IPS-18a (cell line): ENCODE measurements around the gene TNFAIP8L1.

Experiments
- H3K27ac ChIP-seq: one replicate; pipeline ENCODE4 v1.5.1; 2013; ENCODE audit warnings: low read length
- H3K27me3 ChIP-seq: one replicate; pipeline ENCODE4 v1.6.1; 2013; ENCODE audit warnings: mild to moderate bottlenecking, low read length; ENCODE audit not compliant: control insufficient read depth, insufficient read depth
- H3K36me3 ChIP-seq: one replicate; pipeline ENCODE4 v1.6.1; 2013; ENCODE audit warnings: low read depth, low read length; ENCODE audit not compliant: control insufficient read depth
- H3K4me1 ChIP-seq: one replicate; pipeline ENCODE4 v1.6.1; 2013; ENCODE audit warnings: low read depth, low read length; ENCODE audit not compliant: control insufficient read depth
- H3K4me3 ChIP-seq: one replicate; pipeline ENCODE4 v1.5.1; 2013; ENCODE audit warnings: low read length
- H3K9ac ChIP-seq: one replicate; pipeline ENCODE4 v1.6.1; 2013; ENCODE audit warnings: mild to moderate bottlenecking, low read length, moderate library complexity
- H3K9me3 ChIP-seq: one replicate; pipeline ENCODE4 v1.6.1; 2013; ENCODE audit warnings: low read depth, low read length; ENCODE audit not compliant: control insufficient read depth

The TNFAIP8L1 gene

DNA sequence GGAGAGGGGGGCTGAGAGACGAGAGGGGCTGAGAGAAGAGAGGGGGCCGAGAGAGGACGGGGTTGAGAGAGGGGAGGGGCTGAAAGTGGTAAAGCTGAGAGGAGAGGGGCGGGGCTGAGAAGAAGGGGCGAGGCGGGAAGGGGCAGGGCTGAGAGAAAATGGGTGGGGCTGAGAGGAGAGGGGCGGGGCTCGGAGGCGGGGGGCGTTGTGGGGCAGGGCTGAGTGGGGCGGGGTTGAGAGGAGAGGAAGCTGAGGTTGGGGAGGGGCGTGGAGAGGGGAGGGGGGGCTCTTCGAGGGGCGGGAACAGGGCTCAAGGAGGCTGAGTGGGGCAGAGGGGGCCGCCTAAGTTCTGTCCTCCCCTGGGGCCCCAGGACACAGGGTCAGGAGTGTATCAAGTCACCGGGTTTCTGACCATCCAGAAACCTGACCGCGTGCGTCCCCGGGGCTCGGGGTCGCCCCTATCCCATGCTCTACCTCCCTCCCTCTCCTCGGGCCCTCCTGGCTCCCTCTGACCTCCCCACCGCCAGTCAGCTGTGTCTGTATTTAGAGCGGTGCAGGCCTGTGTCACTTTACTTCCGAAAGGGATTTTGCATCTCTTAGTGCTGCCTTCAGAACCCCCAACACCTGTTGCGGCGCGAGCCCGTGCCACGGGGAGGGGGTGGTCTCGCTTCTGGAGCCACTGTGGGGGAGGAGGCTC is 41.2 kb upstream of the TNFAIP8L1 start:
- Histone ChIP-seq H3K9ac (no peak overlapping the region), H3K9me3 (no peaks in the 10 kb centered on the region), H3K4me1 (peaks cover 4% of the 10 kb centered on the region), H3K27me3 (peaks cover 22% of the 10 kb centered on the region), H3K27ac (no peak overlapping the region), H3K4me3 (peak overlapping the region; percentile 63), H3K36me3 (no peaks in the 10 kb centered on the region)

DNA sequence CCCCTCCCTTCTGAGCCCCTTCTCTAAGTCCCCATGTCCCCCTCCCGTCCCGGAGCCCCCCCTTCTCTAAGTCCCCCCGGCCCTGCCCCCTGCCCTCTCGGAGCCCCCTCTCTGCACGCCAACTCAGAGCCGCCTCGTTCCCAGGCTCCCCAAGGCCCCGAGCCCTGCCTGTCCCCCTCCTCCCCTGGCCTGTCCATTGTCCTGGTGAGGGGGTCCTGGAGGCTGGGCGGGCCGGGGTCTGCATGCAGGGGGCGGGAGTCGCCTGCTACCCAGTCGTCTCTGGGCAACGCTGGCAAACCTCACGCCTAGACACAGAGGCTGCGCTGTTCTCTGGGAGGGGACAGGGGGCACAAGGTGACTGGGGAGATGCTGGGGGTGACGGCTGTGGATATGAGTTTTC is 40.6 kb upstream of the TNFAIP8L1 start:
- H3K9ac ChIP-seq = no peak overlapping the region
- peak overlapping the region; percentile 63 for H3K4me3 ChIP-seq
- peaks cover 22% of the 10 kb centered on the region for H3K27me3 ChIP-seq
- no peaks in the 10 kb centered on the region for H3K36me3 ChIP-seq
- peaks cover 4% of the 10 kb centered on the region for H3K4me1 ChIP-seq
- no peak overlapping the region for H3K27ac ChIP-seq
- no peaks in the 10 kb centered on the region for H3K9me3 ChIP-seq

DNA sequence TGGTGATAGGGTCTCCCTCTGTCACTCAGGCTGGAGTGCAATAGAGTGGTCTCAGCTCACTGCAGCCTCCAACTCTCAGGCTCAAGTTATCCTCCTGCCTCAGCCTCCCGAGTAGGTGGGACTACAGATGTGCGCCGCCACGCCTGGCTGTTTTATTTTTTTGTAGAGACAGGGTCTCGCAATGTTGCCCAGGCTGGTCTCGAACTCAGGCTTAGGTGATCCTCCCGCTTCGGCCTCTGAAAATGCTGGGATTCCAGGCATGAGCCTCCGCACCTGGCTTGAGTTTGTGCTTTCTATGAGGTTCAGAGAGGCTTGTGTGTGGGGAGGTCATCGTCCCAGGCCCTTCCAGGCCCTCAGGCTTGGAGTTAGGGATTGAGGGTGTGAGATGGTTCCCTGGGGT is 39.2 kb upstream of the TNFAIP8L1 start:
- H3K4me1 ChIP-seq = peaks cover 4% of the 10 kb centered on the region
- no peak overlapping the region for H3K4me3 ChIP-seq
- H3K27ac ChIP-seq = no peak overlapping the region
- peaks cover 22% of the 10 kb centered on the region for H3K27me3 ChIP-seq
- H3K9me3 ChIP-seq = no peaks in the 10 kb centered on the region
- no peaks in the 10 kb centered on the region for H3K36me3 ChIP-seq
- H3K9ac ChIP-seq = no peak overlapping the region

DNA sequence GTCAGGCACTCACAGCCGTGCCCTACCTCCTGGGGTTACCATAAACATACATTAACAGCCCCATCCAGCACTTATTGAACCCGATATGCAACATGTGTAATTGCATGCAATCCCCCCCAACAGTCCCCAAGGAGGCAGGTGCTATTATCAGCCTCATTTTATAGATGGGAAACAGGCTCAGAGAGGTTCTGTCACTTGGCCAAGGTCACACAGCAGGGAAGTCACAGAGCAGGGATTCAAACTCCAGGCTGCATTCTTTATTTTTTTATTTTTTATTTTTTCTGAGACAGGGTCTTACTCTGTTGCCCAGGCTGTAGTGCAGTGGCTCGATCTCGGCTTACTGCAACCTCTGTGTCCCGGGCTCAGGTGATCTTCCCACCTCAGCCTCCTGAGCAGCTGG is 38.4 kb upstream of the TNFAIP8L1 start:
- Histone ChIP-seq H3K4me1 (peaks cover 4% of the 10 kb centered on the region), H3K36me3 (no peaks in the 10 kb centered on the region), H3K4me3 (no peak overlapping the region), H3K27me3 (peaks cover 22% of the 10 kb centered on the region), H3K9me3 (no peaks in the 10 kb centered on the region), H3K9ac (no peak overlapping the region), H3K27ac (no peak overlapping the region)

DNA sequence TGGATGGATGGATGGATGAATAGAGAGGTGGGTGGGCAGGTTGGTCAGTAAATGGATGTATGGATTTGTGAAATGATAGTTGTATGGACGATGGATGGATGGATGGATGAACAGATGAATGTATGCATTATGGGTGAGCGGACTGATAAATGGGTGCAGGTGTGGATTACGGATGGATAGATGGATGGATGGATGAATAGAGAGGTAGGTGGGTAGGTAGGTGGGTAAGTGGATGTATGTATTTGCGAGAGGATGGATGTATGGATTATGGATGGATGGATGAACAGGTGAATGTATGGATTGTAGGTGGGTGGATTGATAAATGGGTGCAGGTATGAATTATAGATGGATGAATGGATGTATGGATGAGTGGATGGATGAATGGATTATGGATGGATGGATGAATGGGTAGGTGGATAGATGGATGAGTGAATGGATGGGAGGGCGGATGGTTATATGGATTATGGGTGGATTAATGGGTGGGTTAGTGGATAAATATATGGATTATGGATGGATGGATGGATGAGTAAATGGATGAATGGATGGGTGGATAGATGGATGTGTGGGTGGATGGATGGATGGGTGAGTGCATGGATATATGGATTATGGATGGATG is 37.0 kb upstream of the TNFAIP8L1 start:
- Histone ChIP-seq H3K36me3 (no peaks in the 10 kb centered on the region), H3K9me3 (no peaks in the 10 kb centered on the region), H3K4me3 (no peak overlapping the region), H3K27me3 (peaks cover 14% of the 10 kb centered on the region), H3K4me1 (peaks cover 3% of the 10 kb centered on the region), H3K27ac (no peak overlapping the region), H3K9ac (no peak overlapping the region)

DNA sequence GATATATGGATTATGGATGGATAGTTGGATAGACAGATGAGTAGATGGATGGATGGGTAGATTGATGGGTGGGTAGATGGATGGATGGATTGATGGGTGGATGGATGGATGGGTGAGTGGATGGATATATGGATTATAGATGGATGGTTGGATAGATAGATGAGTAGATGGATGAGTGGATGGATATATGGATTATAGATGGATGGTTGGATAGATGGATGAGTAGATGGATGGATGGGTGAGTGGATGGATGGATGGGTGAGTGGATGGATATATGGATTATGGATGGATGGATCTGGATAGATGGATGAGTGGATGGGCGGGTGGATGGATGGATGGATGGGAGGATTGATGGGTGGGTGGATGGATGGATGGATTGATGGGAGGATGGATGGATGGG is 36.4 kb upstream of the TNFAIP8L1 start:
- no peaks in the 10 kb centered on the region for H3K9me3 ChIP-seq
- peaks cover 11% of the 10 kb centered on the region for H3K27me3 ChIP-seq
- no peak overlapping the region for H3K4me3 ChIP-seq
- H3K9ac ChIP-seq = no peak overlapping the region
- H3K4me1 ChIP-seq = no peaks in the 10 kb centered on the region
- no peaks in the 10 kb centered on the region for H3K36me3 ChIP-seq
- no peak overlapping the region for H3K27ac ChIP-seq

DNA sequence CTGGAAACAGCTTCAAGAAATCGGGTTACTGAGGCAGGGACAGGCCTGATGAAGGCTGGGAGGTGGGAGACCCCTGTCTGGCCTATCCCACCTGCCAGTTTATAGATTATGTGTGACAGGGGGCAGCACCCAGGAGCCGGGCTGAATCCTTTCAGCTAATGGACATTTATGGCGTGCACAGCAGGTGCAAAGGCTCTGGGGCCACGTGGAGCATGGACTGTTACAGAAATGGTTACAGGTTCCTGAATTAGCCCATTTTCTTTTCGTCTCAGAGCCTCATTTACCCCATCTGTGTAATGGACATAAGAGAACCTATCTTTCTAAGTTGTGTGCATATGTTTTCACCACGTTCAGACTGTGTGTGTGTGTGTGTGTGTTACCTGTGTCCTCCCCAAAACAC is 34.4 kb upstream of the TNFAIP8L1 start:
- Histone ChIP-seq H3K9me3 (no peaks in the 10 kb centered on the region), H3K27ac (no peak overlapping the region), H3K27me3 (no peaks in the 10 kb centered on the region), H3K36me3 (no peaks in the 10 kb centered on the region), H3K9ac (no peak overlapping the region), H3K4me3 (no peak overlapping the region), H3K4me1 (no peaks in the 10 kb centered on the region)

DNA sequence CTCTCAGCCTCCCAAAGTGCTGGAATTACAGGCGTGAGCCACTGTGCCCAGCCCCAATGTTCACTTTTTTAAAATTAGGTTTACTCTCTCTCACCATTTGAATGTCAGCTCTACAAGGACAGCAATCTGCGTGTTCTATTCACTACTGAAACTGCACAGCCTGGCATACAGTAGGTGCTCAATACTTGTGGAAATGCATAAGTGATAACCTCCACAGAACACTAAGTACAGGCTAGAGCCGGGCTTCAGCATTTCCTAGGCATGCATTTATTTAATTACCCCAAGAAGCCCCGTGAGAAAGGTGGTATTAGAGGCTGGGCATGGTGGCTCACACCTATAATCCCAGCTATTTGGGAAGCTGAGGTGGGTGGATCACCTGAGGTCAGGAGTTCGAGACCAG is 33.1 kb upstream of the TNFAIP8L1 start:
- H3K27ac ChIP-seq = no peak overlapping the region
- H3K4me3 ChIP-seq = no peak overlapping the region
- H3K27me3 ChIP-seq = no peaks in the 10 kb centered on the region
- H3K9me3 ChIP-seq = no peaks in the 10 kb centered on the region
- H3K36me3 ChIP-seq = no peaks in the 10 kb centered on the region
- no peaks in the 10 kb centered on the region for H3K4me1 ChIP-seq
- H3K9ac ChIP-seq = no peak overlapping the region

DNA sequence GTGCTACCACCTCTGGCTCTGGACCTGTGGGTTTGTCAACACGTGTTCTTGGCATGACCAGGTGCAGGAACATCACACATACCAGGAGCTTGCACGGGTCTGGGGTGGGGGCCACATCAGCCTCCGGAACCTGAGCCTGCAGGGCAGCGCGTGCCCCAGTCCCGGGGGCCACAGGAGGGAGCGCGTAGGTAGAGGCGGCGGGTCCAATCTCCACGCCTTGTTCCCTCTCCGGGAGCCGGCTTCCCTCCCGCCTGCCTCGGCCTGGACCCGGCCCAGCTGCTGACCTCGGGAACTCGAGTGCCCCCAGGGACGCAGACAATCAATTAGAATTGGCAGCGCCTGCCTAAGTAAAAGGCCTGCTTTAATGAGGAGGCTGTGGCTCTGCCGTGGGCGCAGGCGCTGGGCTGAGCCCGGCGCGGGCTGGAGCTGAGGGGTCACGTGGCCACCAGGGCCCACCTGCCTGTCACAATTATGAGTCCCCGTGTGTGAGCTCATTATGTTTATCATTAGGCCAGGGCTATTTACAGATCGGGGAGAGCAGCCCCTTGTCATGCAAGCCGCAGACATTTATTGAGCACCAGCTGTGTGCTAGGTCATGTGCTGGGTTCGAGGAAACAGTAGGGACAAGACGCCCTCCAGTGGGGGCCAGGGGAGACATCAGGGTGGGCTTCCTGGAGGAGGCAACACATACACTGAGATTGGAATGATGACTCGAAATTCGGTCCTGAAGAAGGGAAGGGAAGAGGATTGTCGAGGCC is 32.2 kb upstream of the TNFAIP8L1 start:
- Histone ChIP-seq H3K27ac (no peak overlapping the region), H3K9me3 (no peaks in the 10 kb centered on the region), H3K4me3 (peak overlapping the region; percentile 37), H3K27me3 (no peaks in the 10 kb centered on the region), H3K4me1 (no peaks in the 10 kb centered on the region), H3K9ac (no peak overlapping the region), H3K36me3 (no peaks in the 10 kb centered on the region)

DNA sequence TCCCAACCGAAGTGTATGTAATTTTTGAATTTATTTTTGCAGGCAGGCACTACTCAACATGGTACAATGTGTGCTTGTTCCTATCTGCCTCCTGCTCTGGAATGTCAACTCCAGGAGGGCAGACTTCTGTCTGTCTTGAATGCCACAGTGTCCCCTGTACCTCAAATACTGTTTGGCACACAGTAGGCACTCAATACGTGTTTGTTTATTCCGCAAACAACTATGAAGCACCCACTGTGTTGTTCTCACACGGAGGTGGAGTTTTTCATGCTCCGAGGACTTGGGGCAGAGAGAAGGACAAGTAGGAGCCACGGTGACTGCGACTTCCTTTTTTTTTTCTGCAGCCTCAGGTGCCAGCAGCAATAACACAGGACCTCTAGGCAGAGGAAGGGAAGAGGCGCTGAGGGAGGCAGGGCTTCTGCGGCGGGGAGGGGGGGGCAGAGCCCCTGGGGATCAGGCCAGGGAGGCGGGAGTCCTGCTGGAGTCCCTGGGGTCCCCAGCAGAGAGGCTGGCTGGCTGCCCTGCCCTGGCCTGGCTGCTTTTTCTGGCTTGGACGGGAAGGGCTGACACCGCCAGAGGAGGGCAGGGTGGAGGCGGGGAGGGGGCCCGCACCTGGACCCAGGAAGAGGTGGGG is 29.3 kb upstream of the TNFAIP8L1 start:
- H3K27ac ChIP-seq = no peak overlapping the region
- no peaks in the 10 kb centered on the region for H3K4me1 ChIP-seq
- no peak overlapping the region for H3K9ac ChIP-seq
- H3K4me3 ChIP-seq = no peak overlapping the region
- H3K27me3 ChIP-seq = no peaks in the 10 kb centered on the region
- no peaks in the 10 kb centered on the region for H3K9me3 ChIP-seq
- no peaks in the 10 kb centered on the region for H3K36me3 ChIP-seq

DNA sequence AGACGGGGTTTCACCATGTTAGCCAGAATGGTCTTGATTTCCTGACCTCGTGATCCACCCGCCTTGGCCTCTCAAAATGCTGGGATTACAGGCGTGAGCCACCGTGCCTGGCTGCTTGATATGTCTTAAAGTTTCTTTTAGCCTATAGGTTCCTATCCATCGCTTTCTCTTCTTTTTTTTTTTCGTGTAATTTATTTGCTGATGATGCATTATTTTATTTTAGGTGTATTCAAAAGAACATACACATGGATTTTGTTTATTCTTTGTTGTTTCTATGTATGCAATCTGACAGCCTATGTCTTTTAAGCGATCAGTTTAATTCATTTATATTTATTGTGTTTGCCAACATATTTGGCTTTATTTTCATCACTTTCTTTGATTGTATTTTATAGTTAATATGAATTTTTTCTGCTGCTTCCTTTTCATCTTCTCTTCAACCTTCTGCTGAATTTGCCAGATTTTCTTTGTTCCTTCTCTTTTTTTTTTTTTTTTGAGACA is 26.0 kb upstream of the TNFAIP8L1 start:
- no peaks in the 10 kb centered on the region for H3K4me1 ChIP-seq
- no peaks in the 10 kb centered on the region for H3K36me3 ChIP-seq
- no peak overlapping the region for H3K4me3 ChIP-seq
- no peak overlapping the region for H3K27ac ChIP-seq
- H3K27me3 ChIP-seq = peaks cover 11% of the 10 kb centered on the region
- H3K9ac ChIP-seq = no peak overlapping the region
- H3K9me3 ChIP-seq = no peaks in the 10 kb centered on the region
